NCI-H774 (cell line): ENCODE results near the gene SYT7.

ENCODE experiments used
- DNase-seq: peaks from one replicate; lab custom pipeline; 2025; lab: John Stamatoyannopoulos, UW

SYT7 gene

DNA sequence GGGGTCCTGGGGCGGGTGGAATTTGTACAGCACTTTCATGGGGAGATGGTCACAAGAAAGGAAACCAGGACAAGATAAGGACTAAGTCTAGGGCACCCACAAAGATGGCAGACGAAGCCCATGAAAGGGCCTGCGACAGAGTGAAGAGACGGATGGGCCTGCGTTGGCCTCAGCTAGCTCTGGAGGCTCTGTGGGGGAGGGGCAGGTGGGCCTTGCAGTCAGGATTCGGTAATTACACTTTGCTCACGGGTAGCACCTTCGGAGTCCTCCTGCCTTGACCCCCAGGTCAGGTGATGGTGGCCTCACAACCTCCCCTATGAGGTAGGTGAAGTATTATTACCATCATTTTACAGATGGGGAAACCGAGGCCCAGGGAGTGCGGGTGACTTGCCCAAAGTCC, 65.2 kb downstream of the SYT7 start:
- no peak for DNase-seq

DNA sequence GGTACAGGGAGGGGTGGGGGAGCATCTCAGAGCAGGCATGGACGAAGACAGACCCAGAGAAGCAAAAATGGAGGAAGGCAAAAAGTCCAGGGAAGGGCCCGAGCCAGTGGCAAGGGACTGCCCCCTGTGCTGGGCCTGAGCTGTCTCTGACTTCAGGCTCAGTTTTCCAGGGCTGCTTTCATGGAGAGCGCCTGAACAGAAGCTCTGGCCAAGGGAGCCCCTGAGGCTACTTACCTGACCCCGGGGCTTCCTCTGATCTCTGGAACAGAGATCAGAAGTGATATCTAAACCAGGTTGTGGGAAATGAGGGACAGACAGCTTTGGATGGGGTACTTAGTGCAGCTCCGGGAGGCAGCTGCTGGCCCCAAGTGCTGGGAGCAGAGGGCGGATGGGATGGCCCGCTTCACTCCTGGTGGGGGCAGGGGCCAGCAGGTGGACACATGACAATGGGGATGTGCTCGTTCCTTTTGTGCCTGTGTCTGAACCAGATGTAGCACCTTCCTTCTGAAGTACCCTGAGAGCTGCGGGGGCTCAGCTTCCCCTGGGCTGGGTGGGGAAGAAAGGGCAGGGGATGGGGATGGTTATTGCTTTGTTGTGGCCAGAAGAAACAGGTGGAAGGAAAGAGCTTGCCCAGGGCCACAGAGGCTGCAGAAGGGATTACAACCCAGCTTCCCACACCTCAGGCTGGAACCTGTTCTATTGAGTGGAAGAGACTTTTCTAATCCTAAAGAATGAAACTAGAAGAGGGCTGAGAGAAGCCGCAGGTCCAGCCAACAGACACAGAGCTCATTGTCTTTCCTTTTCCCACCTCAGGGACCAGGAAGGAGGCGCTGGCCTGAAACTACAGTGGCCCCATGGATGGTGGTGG, 66.6 kb downstream of the SYT7 start:
- no peak for DNase-seq

DNA sequence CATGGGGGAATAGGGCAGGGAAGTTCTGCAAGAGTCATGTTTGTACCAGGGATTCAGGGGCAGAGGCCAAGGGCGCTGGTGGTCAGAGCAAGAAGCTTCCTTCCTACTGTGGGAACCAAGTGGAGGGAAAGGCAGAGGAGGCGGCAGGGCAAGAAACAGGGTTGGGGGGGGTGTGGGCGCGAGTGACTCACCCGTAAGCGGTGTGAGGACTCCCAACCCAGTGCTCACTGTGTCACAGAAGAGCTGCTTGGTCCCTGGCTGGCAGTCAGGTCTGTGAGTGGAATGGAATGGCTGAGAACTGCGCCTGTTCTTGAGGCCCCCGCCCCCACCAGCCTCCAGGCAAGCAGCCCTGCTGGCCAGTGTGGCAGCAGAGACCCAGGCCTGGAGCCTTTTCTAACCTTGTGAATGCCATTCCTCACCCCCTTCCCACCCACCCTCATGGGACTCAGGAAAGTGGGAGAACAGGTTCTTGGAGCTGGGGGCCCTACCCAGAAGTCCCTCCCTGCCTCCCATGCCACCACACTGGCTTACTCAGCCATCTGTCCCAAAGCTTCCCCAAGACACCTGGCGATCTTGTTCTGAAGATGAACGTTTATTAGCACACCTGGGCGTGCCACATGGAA, 67.6 kb downstream of the SYT7 start:
- no peak for DNase-seq

DNA sequence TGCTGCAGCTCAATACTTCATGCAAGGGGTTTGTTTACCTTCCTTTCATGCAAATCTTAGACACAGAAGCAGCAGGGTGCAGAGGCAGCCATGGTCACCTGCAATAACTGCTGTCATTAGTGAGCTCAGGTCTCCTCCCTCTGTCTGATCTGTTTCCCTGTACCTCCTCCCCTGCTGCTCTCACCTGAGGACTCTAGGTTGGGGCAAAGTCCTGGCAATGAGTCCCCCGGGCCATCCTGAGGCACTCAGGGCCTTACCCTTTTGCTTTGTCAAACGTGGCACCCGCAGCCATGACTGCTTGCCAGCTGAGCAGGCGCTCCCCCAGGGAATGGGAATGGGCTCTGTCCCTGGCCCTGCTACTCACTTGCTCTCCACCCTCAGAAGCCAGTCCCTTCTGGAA, 68.4 kb downstream of the SYT7 start:
- DNase-seq: peak; percentile 64

DNA sequence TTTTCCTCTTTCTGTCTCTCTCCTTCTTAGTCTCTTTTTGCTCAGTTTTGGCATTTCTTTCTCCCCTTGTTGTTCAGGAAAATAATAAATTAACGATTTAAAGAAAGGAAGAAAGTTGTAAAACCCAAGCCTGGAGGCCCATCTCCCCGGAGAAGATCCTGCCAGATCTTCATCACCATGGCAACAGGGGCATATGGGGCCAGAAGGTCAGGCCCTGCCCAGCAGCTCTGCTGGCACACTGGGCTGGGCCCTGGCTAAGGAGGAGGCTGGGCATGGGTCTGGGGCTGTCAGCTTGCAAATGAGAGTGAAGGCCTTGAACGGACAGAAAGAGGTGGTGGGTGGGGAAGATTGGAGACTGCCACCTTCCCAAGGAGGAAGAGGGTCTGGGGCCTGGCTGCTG, 69.5 kb downstream of the SYT7 start:
- DNase-seq: no peak

DNA sequence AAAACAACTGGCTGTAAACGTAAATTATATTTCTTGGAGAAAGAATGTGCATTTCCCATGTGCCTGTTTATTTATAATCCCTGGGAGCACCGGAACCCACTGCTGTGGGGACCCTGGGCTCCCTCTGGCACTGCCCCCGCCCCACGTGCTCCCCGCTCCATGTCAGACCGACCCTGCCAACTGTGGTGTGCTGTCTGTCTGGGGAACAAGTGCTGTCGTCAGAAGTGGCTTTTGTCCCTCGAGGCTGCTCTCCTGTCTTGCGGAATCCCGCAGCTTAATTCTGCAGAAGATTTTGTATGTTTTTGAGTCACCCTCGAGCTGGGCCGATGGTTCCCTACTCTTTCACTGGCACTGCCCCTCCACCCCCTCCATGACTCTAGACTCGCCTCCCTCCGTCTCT, 69.9 kb downstream of the SYT7 start:
- DNase-seq: no peak

DNA sequence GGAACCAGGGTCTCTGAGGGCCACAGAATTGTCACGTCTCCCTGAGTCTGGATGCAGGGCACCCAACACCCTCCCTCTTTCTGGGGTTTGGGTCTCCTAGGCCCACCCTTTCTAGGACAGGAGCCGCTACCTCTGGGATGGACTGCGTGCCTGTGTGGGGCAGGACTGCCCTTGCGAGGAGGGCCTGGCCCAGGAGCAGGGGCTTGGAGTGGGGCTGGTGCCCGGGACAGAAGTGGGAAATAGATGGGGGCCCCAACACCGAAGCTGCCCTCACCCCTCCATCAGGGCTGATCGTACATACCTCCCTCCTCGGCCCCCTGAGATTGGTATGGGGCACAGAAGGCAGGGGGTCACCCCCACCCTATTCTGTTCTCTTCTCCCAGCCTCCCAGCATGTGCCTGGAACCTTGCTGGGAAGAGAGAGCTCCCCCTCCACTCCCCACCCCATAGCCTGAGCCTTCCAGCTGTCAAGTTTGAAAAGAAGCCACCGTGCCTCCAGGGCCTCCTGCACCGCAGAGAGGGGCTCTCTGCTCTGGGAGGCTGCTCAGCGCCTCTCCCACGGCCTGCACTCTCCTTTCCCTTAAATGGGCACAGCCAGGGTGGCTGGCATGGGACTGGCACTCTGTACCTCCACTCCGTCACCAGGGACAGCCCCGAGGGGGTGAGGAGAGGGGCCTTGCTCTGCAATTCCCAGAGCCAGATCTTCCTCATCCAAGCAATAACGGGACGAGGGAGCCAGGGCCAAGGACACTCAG, 70.5 kb downstream of the SYT7 start:
- no peak for DNase-seq

DNA sequence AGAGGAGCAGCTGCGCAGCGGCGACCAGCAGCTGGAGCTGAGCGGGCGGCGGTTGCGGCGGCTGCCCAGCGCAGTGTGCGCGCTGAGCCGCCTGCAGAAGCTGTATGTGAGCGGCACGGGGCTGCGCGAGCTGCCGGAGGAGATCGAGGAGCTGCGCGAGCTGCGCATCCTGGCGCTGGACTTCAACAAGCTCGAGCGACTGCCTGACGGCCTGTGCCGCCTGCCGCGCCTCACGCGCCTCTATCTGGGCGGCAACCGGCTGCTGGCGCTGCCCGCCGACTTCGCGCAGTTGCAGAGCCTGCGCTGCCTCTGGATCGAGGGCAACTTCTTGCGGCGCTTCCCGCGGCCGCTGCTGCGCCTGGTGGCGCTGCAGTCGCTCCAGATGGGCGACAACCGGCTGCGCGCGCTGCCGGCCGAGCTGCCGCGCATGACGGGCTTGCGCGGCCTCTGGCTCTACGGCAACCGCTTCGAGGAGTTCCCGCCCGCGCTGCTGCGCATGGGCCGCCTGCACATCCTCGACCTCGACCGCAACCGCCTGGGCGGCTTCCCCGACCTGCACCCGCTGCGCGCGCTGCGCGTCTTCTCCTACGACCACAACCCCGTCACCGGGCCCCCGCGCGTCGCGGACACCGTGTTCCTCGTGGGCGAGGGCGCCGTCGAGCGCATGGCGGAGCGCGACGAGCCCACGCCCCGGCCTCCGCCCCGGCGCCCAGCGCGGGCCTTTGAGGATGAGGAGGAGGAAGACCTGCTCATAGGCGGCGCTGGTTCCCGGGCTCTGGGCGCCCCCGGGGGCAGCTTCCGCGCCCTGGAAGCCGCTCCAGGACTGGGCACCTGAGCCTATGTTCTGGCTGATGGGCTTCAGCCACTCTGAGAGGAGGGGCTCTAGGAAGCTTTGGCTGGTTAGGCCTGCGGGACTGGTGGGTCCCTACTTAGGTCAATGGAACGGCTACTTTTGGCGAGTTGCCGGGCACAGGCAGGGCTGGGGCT, 71.5 kb downstream of the SYT7 start:
- DNase-seq: peak; percentile 78

DNA sequence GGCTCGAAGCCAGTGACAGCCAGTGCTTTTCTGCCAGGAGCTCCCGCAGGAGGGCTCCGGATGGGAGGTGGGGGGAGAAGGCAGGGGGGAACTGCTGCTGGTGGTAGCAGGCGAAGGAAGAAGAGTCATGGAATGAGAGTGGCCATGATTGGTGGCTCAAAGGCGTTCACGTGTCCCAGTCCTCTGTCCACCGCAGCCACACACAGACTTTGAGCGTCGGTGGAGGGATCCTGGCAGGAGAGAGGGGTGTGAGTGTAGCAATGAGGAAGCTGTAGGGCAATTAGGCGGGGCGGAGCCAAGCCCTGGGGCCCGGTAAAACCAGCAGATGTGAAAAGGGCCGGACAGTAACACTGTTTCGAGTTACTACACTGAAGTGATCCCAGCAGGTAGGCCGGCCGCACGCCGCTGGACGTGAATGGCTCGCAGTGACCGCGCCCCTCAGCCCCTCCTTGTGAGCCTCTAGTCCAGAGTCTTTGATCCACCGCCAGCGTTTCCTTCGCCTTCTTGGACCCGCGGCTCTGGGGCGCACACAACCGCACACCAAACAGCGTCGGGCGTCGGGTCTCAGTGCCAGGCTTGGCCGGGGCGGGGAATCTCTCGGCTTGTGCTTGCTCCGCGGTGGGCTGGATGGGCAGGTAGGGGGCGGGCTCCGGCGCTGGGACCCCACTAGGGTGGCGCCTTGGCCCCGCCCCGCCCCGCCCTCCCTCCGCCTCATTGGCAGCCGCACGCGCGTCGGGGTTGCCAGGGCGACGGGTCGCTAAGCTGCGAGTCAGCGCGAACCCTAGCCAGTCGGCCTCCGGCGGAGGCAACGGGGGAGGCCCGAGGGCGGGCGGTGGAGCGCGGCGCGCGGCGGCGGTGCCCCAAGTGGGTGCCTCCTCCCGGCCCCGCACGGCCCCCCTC, 72.7 kb downstream of the SYT7 start, which contains the start of gene LRRC10B:
Gene LRRC10B (plus strand): TSS at position 788 of the 900 bp plus-strand sequence. CDS start 250 bp downstream, outside the sequence.
- peak; percentile 76 for DNase-seq

DNA sequence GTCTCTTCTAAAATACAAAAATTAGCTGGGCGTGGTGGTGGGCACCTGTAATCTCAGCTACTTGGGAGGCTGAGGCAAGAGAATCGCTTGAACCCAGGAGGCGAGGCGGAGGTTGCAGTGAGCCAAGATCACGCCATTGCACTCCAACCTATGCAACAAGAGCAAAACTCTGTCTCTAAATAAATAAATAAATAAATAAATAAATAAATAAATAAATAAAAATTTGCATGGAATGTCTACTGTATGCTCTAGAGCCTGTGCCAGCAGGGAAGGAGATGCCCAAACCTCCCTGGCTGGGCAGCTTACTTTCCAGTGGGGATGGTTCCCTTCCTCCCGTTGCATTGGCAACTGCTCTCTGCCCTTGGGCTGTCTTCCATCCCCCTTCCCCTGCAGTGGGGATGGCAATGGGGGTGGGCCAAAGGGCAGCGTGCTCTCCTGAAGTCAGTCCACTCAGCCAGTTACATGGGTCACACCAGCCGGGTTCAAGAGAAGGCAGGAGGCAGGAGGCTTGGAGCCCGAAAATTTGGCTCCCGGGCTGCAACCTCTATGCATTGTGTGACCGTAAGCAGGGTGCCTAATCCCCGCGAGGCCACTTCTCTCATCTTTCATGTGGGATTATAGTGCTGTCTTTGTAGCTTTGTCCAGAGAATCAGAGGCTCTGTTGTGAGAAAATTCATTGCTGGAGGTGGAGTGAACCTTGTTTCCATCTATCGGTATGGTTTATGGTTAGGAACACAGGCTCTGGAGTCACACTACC, 73.7 kb downstream of the SYT7 start:
- no peak for DNase-seq

DNA sequence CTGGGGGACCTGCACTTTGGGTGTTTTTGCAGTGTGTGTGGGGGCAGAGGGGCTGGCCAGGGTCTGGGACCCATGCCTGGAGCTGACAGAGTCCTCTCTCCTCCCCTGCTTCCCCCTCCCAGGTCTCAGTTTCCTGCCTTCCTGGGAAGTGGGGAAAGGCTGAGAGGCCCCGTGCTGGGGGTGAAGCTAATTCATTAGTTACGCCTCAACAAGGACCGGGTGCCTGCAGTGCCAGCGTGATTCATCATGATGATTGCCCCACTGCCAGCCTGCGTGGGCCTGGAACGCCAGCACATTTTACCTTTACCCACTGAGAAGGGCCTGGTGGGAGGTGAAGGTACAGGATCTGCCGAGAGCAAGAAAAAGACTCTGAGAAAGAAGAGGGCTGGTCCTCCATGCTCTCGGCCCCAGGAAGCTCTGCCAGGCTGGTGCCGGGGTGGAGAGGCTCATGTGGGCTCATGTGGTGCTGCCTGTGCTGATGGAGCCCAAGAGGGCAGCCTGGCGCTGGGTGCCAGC, 75.2 kb downstream of the SYT7 start:
- DNase-seq: no peak

DNA sequence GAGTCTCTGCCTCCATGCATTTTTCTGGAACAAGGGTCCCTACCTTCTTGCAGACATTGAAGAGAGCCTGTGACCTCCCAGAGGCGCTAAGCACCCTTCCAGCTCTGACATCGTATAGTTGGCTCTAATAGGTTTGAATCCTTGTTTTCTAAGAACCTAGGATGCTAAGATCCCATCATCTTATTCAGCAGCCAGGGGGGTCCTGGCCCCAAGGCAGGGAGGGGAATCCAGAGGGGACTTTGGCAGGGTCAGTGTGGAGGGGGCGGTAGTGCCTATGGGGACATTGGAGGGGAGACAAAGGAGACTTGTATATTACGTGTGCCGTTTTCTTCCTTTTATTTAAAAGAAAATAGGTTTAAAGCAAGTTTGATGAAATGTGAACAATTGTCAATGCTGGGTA, 75.8 kb downstream of the SYT7 start:
- DNase-seq: no peak

DNA sequence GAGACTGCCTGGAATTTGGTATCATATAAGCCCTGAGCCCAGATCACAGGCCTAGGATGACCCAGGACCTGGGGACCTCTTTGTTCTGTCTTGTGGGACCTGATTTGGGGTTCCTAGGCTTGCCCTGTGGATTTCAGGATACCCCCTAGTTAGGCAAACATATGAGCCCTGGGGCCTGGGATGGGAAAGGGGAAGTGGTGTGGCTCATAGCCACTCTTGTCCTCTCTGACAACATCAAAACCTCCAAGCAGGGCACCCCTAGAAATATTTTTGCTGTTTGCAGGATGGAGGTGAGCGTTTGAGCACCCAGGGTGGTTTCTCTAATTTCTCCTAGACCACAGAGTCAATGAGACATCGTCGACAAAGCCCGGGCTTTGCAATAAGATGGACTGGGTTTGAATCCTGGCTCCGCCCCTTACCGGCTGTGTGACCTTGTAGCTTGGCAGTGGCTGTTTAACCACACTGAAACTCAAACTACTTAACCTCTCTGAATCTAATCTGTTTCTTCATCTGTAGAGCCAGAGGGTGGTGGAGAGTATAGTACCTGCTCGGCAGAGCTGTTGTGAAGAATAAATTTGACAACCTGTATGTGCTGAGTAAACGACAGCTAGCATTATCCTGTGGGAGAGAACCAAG, 77.6 kb downstream of the SYT7 start:
- no peak for DNase-seq

DNA sequence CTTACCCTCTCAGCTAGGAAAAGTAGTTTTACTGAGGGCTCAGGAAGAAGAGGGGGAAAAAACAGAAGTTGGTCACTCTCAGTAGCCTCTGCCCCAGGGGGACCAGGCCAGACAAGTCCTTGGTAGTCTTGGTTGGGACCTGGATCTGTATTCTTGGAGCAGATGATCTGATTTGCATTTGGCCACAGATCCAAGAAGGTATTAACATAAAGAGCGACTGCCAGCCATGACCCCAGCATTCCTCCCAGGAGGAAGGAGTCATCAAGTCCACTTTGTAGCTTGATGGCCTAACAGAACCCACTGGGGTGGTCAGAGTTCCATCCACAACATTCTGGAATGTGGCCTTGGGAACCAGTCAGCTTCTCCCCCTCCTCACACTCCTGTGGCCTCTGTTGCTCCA, 78.4 kb downstream of the SYT7 start:
- DNase-seq: no peak

DNA sequence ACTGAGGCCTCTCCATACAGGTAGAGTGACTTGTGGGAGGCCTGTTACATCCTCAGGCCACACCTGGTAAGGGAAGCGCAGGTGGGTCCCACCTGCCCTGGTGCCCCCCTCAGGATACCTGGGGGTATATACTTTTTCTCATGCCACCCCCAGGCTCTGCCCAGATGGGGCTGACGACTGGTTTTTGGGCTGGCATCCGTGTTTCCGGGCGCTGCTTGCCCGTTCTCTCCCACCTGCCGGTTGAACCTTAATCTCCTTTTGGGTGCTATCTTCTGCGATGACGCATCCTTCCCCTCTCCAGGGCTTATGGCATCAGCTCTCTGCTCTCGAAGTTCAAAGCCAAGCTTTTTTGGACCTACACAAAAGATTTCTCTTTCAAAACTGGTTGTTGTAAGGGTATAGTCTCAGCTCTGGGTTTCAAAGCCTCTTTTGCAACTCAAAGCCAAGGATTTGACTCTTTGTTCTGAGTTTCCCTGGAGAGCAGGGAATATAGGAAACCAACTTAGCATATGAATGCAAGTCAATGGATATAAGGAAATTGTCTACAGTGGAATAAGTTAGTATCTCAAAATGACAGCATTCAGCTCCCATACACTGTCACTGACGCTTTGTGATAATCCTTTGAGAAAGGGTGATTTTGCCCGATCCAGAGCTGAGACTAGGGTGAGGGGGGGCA, 80.9 kb downstream of the SYT7 start:
- DNase-seq: no peak

DNA sequence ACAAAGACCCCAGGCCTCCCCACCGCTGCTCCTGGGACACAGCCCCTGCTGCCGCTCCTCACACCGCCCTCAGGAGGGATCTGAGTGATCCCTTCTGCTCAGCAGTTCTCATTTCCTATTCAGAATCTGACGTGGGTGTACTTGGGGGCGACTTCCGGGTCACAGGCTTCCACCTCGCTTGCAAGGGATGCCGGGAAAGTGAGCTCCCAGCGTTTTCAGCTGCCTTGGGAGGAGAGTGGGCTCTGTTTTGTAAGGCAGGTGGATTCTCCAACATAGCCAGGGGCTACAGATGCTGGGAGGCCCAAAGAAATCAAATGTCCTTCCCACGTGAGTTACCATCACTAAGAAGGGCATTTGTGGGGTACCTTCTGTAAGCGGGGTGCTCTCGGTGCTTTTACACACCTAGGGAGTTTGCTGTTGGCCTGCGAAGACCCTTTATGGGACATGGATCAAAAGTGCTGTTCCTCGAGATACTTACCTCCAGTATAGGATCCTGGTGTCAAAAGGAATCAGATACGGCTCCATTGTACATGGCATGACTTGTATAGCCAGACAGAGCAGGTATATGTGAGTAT, 82.0 kb downstream of the SYT7 start:
- no peak for DNase-seq

DNA sequence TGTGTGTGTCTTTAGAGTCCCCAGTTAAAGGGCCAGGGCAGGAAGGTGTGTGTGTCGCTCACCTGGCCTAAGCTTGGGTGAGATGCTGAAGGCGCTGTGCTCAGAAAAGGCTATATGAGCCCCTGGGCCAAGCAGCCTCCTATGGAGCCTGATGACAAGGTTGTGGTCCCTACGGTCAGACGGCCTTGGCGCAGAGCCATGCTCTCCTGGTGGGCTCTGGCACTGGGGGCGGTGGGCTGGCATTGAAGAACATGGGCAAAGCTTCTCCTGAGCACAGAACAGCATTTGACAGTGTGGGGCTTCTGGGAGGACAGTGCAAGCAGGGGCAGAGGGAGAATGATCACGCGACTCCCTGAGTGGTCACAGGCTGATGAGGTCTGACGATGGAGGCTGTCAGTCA, 83.0 kb downstream of the SYT7 start:
- DNase-seq: no peak

DNA sequence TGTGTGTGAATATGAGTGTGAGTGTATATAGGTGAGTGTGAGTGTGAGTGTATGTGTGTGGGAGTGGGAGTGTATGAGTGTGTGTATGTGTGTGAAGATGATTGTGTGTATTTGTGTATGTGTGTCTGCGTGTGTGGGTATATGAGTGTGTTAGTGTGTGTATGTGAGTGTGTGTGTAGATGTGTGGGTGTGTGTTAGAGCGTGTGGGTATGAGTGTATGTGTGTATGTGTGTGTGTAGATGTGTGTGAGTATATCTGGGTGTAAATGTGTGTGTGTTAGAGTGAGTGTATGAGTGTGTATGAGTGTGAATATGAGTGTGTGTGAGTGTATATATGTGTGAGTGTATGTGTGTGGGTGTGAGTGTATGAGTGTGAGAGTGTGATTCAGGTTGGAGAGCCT, 83.4 kb downstream of the SYT7 start:
- DNase-seq: no peak
